H54 (cell line): ENCODE data around the gene TMEM161A.
"Not testable (repeated sequence)": the region's sequence is repeated elsewhere in the genome, so short reads cannot be mapped to it uniquely, and the experiment has no call there.

Source experiments
- DNase-seq: peaks from one replicate; pipeline ENCODE4 v3.0.0; 2011; ENCODE audit warnings: low spot score, mixed read lengths; ENCODE audit not compliant: insufficient read length
- FAIRE-seq: peaks from 3 replicates; lab custom pipeline; 2011; peaks lifted over from hg19 to GRCh38; lab: Jason Lieb, UNC
- POLR2A ChIP-seq: IDR thresholded peaks from 2 replicates; pipeline ENCODE4 v1.6.1; 2011; ENCODE audit warnings: low read depth, mild to moderate bottlenecking, low read length

Gene TMEM161A

GRCh38 chr19:19105365-19106055 is 32.8 kb downstream of the TMEM161A start:
- DNase-seq (no peak), FAIRE-seq (no peak)
- TF ChIP-seq POLR2A = no peak

DNA sequence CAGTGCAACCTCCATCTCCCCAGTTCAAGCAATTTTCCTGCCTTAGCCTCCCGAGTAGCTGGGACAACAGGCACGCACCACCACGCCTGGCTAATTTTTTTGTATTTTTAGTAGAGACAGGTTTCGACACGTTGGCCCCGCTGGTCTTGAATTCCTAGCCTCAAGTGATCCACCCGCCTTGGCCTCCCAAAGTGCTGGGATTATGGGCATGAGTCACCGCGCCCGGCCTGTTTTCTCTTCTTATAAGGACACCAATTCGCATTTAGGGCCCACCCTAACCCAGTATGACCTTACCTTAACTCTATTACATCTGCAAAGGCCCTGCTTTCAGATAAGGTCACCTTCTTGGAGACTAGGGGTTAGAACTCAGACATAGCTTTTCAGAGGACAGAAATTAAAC is 35.1 kb downstream of the TMEM161A start:
- no peak for DNase-seq
- TF ChIP-seq POLR2A = no peak
- no peak for FAIRE-seq

GRCh38 chr19:19102566-19102965 is 35.7 kb downstream of the TMEM161A start:
- DNase-seq, FAIRE-seq: not testable (repeated sequence)

GRCh38 chr19:19101540-19101939 is 36.7 kb downstream of the TMEM161A start:
- DNase-seq = no peak
- FAIRE-seq = no peak
- no peak for TF ChIP-seq POLR2A

- no peak for TF ChIP-seq POLR2A
- DNase-seq (no peak), FAIRE-seq (no peak)
Observed at GRCh38 chr19:19098703-19099632, 39.3 kb downstream of the TMEM161A start.

- FAIRE-seq (no peak), DNase-seq (no peak)
- no peak for TF ChIP-seq POLR2A
Observed at GRCh38 chr19:19098084-19098702, 40.1 kb downstream of the TMEM161A start.

DNA sequence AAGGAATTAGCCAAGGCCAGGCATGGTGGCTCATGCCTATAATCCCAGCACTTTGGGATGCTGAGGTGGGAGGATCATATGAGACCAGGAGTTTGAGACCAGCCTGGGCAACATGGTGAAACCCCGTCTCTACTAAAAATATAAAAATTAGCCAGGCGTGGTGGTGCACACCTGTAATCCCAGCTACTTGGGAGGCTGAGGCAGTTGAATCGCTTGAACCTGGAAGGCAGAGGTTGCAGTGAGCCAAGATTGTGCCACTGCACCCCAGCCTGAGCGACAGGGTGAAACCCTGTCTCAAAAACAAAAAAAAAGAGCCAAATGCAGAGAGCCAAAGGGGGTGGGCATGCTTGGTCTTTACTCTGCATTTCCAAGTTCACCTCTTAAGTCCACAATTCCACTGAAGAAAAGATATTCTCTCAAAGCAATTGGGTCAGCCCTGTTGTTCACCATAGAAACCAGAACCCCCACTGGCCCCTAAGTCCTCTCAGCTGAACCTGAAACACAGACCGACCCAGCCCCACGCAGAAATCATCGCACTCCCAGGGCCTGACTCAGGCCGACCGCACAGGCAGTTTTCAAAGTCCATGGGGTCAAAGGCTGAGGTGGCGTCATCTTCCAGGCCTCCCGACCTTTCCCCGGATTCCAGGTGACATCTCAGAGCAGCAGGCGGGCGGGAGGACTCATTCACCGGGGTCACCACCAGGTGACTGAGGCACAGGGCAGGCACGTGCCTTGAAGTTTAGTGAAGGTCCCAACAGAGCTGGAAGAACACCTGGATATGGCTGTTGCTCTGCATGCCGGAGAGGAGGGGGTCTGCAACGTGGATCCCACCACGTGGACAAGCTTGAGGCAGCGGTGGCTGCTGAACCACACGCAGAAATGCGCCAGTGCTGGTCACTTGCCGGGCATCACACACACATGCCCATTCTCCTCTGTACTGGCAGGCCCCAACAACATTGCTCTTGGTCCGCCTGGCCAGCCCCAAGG is 41.3 kb downstream of the TMEM161A start:
- TF ChIP-seq POLR2A = no peak
- FAIRE-seq (no peak), DNase-seq (no peak)

GRCh38 chr19:19095691-19096090 is 42.6 kb downstream of the TMEM161A start:
- no peak for TF ChIP-seq POLR2A
- DNase-seq (no peak), FAIRE-seq (no peak)

- DNase-seq = no peak
- FAIRE-seq = no peak
- TF ChIP-seq POLR2A = no peak
Observed at GRCh38 chr19:19094513-19094912, 43.8 kb downstream of the TMEM161A start.

DNA sequence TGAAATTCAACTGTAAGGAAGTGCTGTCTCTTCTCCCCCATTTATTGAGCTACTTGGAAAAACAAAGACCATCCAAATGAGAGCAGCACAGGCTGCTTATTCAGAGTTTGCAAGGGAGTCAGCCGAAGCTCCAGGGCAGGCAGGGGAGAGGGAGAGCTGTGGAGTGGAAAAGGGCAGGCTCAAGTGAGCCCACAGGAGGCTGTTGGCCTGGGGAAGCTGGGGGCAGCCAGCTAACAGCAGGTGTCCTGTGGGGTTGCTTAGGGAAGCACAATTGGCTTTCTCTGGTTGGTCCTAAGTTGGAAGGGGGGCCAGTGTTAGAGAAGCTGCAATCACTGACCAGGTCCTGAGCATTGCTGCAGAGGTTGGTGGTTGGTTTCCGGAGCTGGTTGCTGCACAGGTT is 50.6 kb downstream of the TMEM161A start:
- FAIRE-seq = no peak
- DNase-seq = no peak
- TF ChIP-seq POLR2A = no peak

DNA sequence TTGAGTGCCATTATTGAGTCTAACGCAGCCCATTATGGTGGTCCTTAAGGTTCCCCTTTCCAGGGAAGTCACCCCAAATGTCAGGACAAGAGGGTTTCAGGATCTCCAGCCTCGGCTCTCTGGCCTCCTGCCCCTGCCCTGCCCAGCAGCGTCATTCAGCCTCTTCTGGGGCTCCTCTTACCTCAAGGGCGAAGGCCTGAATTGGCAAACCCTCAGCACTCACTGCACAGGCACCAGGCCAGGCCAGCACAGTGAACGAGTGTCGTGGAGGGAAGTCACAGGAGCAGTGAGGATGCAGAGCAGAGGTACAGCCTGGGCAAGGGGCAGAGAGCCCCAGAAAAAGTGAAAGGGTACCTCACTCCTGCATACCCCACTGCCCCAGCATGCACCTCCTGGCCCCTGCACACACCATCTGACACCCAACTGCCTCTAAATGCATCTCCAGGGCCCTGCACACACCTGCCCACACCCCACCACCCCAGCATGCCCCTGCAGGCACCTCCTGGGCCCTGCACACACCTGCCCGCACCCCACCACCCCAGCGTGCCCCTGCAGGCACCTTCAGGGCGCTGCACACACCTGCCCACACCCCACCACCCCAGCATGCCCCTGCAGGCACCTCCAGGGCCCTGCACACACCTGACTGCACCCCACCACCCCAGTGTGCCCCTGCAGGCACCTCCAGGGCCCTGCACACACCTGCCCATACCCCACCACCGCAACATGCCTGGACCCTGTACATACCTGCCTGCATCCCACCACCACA is 54.7 kb downstream of the TMEM161A start:
- TF ChIP-seq POLR2A = no peak
- no peak for FAIRE-seq
- no peak for DNase-seq

- DNase-seq = no peak
- no peak for FAIRE-seq
- TF ChIP-seq POLR2A = no peak
Observed at GRCh38 chr19:19081642-19082151, 56.6 kb downstream of the TMEM161A start.
